H1 (cell line): ENCODE results near the gene WDR89. TPM values are rescaled to one million over a fixed set of nuclear protein-coding genes. Genes with fewer than 3 reads are reported as not detected.

Source experiments
- CHD7 ChIP-seq: fragments of 300-600 bp; sonication (generic); IDR thresholded peaks from 2 replicates; pipeline ENCODE4 v1.7.1; 2012; ENCODE audit warnings: low read length, moderate library complexity, mild to moderate bottlenecking, inconsistent platforms; ENCODE audit not compliant: insufficient replicate concordance
- EGR1 ChIP-seq: IDR thresholded peaks from 2 replicates; pipeline ENCODE4 v1.6.1; 2011; ENCODE audit warnings: low read depth, low read length, borderline replicate concordance
- JUN ChIP-seq: IDR thresholded peaks from 2 replicates; pipeline ENCODE4 v1.6.1; 2011; ENCODE audit warnings: low read depth, mild to moderate bottlenecking, improper control_type of control experiment, low read length
- MAFK ChIP-seq: IDR thresholded peaks from 2 replicates; pipeline ENCODE4 v1.6.1; 2012; ENCODE audit warnings: low read depth, mild to moderate bottlenecking, improper control_type of control experiment, low read length
- SP4 ChIP-seq: IDR thresholded peaks from 2 replicates; pipeline ENCODE4 v1.6.1; 2012; ENCODE audit warnings: low read length, inconsistent platforms
- USF2 ChIP-seq: IDR thresholded peaks from 2 replicates; pipeline ENCODE4 v1.6.1; 2011; ENCODE audit warnings: low read length, improper control_type of control experiment
- polyA plus RNA-seq, 7 experiments: library from polyadenylated mRNA; depleted of rRNA in 3 of 7; stranded (reverse) in 5 of 7; unstranded in 2 of 7; fragments of >200 nt in 5 of 7; fragments of 200-250 nt in 2 of 7; gene quantifications; 1 replicate in 5 of 7; 2 replicates in 1 of 7; 4 replicates in 1 of 7; pipeline versions ENCODE4 v1.2.1 to v1.2.3, GENCODE V29; 2011 to 2013; ENCODE audit warnings: missing spikeins in 2 of 7, mixed read lengths in 2 of 7
- total RNA-seq: library from RNA; stranded (reverse); fragmentation: NEBNext Ultra II Directional; extraction: Animal tissue kit (Norgen Biotek cat#: 25700); gene quantifications from 2 replicates; pipeline ENCODE4 v1.2.1, GENCODE V29; 2021
- TF ChIP-seq, protein P1 (sequence below), 3 experiments: IDR thresholded peaks; 1 replicate in 2 of 3; 2 replicates in 1 of 3; pipeline versions ENCODE4 v1.5.1 to v1.6.1; 2011; ENCODE audit warnings: low read length in 3 of 3, mild to moderate bottlenecking in 3 of 3, inconsistent platforms in 2 of 3, low read depth in 1 of 3, moderate library complexity in 1 of 3; ENCODE audit not compliant: insufficient read depth in 1 of 3; ENCODE audit errors: control extremely low read depth in 1 of 3

WDR89 gene
- total and polyA plus RNA-seq, 2 of the 8 experiments (the other 6 are each of a cell fraction or from before 2014, with no cell fraction given): 8.3 to 32.9 TPM

- TF ChIP-seq CHD7 (no peak), JUN (no peak), EGR1 (no peak), MAFK (no peak), SP4 (no peak), USF2 (no peak)
- TF ChIP-seq, protein P1, sequence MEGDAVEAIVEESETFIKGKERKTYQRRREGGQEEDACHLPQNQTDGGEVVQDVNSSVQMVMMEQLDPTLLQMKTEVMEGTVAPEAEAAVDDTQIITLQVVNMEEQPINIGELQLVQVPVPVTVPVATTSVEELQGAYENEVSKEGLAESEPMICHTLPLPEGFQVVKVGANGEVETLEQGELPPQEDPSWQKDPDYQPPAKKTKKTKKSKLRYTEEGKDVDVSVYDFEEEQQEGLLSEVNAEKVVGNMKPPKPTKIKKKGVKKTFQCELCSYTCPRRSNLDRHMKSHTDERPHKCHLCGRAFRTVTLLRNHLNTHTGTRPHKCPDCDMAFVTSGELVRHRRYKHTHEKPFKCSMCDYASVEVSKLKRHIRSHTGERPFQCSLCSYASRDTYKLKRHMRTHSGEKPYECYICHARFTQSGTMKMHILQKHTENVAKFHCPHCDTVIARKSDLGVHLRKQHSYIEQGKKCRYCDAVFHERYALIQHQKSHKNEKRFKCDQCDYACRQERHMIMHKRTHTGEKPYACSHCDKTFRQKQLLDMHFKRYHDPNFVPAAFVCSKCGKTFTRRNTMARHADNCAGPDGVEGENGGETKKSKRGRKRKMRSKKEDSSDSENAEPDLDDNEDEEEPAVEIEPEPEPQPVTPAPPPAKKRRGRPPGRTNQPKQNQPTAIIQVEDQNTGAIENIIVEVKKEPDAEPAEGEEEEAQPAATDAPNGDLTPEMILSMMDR (IDR thresholded peaks at IDR 0.05; ENCODE audit: control extremely low read depth in 1 of 3, insufficient read depth in 1 of 3, low read depth in 1 of 3, low read length in 3 of 3): no peak
Observed at GRCh38 chr14:63563370-63564026, 78.2 kb downstream of the WDR89 start (continued).
